Breast epithelium (tissue), 3 donors: ENCODE results near the gene PCMTD2.

Experiments
- POLR2A ChIP-seq: fragments of 450-650 bp; IDR thresholded peaks from one replicate; pipeline ENCODE4 v1.6.1; 2016; ENCODE audit warnings: antibody characterized with exemption, mild to moderate bottlenecking, moderate library complexity
- TF ChIP-seq, protein P1 (sequence below), 3 donors: fragments of 450-650 bp; IDR thresholded peaks; one replicate each; pipeline ENCODE4 v1.5.1; 2016 to 2017; ENCODE audit warnings: antibody characterized with exemption in 3 of 3, mild to moderate bottlenecking in 3 of 3, moderate library complexity in 3 of 3

DNA sequence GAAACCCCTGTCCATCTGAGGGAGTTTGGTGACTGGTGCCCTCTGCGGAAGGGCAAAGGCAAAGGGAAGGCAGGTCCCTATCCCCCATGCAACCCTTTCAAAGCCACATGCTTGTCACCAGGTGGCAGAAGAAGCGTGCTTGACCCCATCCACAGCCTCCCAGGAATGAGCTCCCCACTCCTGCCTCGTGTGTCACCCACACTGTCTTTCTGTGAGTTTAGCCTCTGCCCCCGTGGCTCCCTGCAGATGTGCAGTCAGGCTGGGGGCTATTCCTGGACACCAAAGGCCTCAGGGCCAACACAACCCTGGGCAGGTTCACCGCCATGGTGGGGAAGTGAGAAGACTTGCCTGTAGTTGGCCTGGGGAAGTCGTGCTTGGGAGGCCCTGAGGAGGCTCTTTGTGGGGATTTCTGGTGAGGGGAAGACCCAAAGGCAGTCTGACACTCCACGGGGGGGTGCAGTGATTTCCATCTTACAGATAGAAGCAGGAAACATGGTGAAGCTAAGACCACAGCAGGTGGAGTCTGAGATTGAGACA, 16.6 kb upstream of the PCMTD2 start:
- TF ChIP-seq, protein P1, sequence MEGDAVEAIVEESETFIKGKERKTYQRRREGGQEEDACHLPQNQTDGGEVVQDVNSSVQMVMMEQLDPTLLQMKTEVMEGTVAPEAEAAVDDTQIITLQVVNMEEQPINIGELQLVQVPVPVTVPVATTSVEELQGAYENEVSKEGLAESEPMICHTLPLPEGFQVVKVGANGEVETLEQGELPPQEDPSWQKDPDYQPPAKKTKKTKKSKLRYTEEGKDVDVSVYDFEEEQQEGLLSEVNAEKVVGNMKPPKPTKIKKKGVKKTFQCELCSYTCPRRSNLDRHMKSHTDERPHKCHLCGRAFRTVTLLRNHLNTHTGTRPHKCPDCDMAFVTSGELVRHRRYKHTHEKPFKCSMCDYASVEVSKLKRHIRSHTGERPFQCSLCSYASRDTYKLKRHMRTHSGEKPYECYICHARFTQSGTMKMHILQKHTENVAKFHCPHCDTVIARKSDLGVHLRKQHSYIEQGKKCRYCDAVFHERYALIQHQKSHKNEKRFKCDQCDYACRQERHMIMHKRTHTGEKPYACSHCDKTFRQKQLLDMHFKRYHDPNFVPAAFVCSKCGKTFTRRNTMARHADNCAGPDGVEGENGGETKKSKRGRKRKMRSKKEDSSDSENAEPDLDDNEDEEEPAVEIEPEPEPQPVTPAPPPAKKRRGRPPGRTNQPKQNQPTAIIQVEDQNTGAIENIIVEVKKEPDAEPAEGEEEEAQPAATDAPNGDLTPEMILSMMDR (IDR thresholded peaks at IDR 0.05), result no peak
- no peak for TF ChIP-seq POLR2A
